Mesodermal cell (in vitro differentiated cells): Measurements from ENCODE around the gene ZNF736.
"Not testable (repeated sequence)": the region's sequence is repeated elsewhere in the genome, so short reads cannot be mapped to it uniquely, and the experiment has no call there.

ENCODE experiments used
- H3K27ac ChIP-seq: 2 replicates; pipeline ENCODE4 v1.7.0; 2013; ENCODE audit warnings: mild to moderate bottlenecking, low read depth, low read length, moderate library complexity; ENCODE audit not compliant: severe bottlenecking
- H3K36me3 ChIP-seq: 2 replicates; pipeline ENCODE4 v1.7.1; 2013; ENCODE audit warnings: mild to moderate bottlenecking, low read length, moderate library complexity; ENCODE audit not compliant: control insufficient read depth, insufficient read depth
- H3K4me1 ChIP-seq: one replicate; pipeline ENCODE4 v1.7.1; 2013; ENCODE audit warnings: mild to moderate bottlenecking, low read length; ENCODE audit not compliant: insufficient read depth, control insufficient read depth, poor library complexity, severe bottlenecking
- H3K4me3 ChIP-seq: 2 replicates; pipeline ENCODE4 v1.7.0; 2013; ENCODE audit warnings: low read length, control low read depth, mild to moderate bottlenecking; ENCODE audit not compliant: insufficient read depth, poor library complexity, severe bottlenecking; ENCODE audit errors: extremely low read depth
- H3K9me3 ChIP-seq: 2 replicates; pipeline ENCODE4 v1.7.1; 2013; ENCODE audit warnings: mild to moderate bottlenecking, low read length, moderate library complexity; ENCODE audit not compliant: control insufficient read depth
- WGBS, 2 experiments: methylation state at CpG; one replicate each; pipeline ENCODE4 v1.1.5; 2013; ENCODE audit warnings: missing lambda C conversion rate in 2 of 2; ENCODE audit not compliant: insufficient coverage in 2 of 2; 5-methylcytosine and 5-hydroxymethylcytosine counted together

ZNF736 gene

GRCh38 chr7:64314566-64314965 is 805 bp downstream of the ZNF736 start:
- H3K4me1 ChIP-seq: no peaks in the 10 kb centered on the region
- WGBS, 2 experiments: 75% methylated on average over 5 of the region's 10 CpGs; no CpG with 5 or more reads in 1 of the 2 experiments
- peak overlapping the region; percentile 97 for H3K27ac ChIP-seq
- peaks cover 6% of the 10 kb centered on the region for H3K36me3 ChIP-seq
- H3K9me3 ChIP-seq: peaks cover 33% of the 10 kb centered on the region
- peak overlapping the region; percentile 55 for H3K4me3 ChIP-seq

GRCh38 chr7:64316031-64316742 is 2.4 kb downstream of the ZNF736 start:
- 20 to 40% methylated on average over 1 of the region's 1 CpG for WGBS, 2 experiments
- H3K9me3 ChIP-seq: peaks cover 37% of the 10 kb centered on the region
- H3K36me3 ChIP-seq, H3K4me3 ChIP-seq, H3K4me1 ChIP-seq, H3K27ac ChIP-seq: not testable (repeated sequence)

- Histone ChIP-seq H3K36me3 (peaks cover 6% of the 10 kb centered on the region), H3K4me3 (no peak overlapping the region), H3K9me3 (peaks cover 30% of the 10 kb centered on the region), H3K27ac (no peak overlapping the region), H3K4me1 (no peaks in the 10 kb centered on the region)
- WGBS, 2 experiments: no CpG with 5 or more reads among the region's 3 CpGs
These were observed 7.1 kb downstream of the ZNF736 start for GRCh38 chr7:64320547-64321513.

DNA sequence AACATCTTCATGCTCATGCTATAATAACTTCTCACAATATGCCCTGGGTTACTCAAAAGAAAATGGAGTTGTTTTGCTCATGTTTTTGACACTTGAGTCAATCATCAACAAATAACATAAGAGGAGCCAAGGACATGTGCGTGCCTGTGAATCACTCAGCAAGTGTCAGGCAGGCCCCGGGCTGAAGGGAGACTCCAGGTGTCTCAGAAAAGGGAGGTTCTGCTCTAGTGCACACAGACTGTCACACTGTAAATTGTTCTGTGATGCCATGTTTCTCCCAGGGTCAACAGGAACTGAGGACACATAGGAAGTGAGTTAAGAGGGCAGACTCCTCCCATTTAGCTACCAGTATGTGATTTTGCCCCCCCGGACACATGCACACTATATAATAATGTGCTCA is 10.4 kb downstream of the ZNF736 start:
- not testable (repeated sequence) for H3K27ac ChIP-seq, H3K36me3 ChIP-seq, H3K4me1 ChIP-seq, H3K4me3 ChIP-seq
- H3K9me3 ChIP-seq: peaks cover 22% of the 10 kb centered on the region
- WGBS, 2 experiments: 100% methylated on average over 1 of the region's 3 CpGs

GRCh38 chr7:64348713-64349210 is 35.0 kb downstream of the ZNF736 start:
- not testable (repeated sequence) for H3K4me1 ChIP-seq, H3K36me3 ChIP-seq, H3K27ac ChIP-seq, H3K4me3 ChIP-seq
- WGBS, 2 experiments: no CpG with 5 or more reads among the region's 3 CpGs
- H3K9me3 ChIP-seq: peaks cover 73% of the 10 kb centered on the region

GRCh38 chr7:64359543-64359942 is 45.8 kb downstream of the ZNF736 start:
- no peak overlapping the region for H3K4me3 ChIP-seq

DNA sequence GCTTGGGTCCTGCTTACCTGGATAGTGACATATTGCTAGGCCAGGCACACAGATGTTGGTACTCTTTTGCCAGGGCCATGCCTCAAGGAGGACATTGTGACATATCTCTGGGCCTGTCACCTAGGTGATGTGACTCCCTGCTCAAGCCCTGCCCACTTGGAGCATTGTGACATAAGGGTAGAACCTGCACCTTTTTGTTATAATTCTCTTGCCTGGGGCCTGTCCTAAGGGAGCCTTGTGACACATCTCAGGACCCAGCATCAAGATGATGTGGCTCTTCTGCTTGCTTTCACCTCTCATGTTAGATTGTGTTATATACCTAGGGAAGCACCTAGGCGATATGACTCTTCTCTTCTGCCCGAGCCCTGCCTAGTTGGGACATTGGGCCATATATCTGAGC is 57.4 kb downstream of the ZNF736 start:
- no peak overlapping the region for H3K4me3 ChIP-seq
- no peaks in the 10 kb centered on the region for H3K36me3 ChIP-seq
- peaks cover 54% of the 10 kb centered on the region for H3K9me3 ChIP-seq
- no peaks in the 10 kb centered on the region for H3K4me1 ChIP-seq
- WGBS, 2 experiments: 83 to 100% methylated on average over 1 of the region's 2 CpGs
- H3K27ac ChIP-seq: no peak overlapping the region

More at GRCh38 chr7:64359543-64359942, 45.8 kb downstream of the ZNF736 start:
- Histone ChIP-seq H3K27ac (no peak overlapping the region), H3K9me3 (peaks cover 44% of the 10 kb centered on the region), H3K4me1 (no peaks in the 10 kb centered on the region), H3K36me3 (no peaks in the 10 kb centered on the region)
- 87 to 90% methylated on average over 2 of the region's 2 CpGs for WGBS, 2 experiments

DNA sequence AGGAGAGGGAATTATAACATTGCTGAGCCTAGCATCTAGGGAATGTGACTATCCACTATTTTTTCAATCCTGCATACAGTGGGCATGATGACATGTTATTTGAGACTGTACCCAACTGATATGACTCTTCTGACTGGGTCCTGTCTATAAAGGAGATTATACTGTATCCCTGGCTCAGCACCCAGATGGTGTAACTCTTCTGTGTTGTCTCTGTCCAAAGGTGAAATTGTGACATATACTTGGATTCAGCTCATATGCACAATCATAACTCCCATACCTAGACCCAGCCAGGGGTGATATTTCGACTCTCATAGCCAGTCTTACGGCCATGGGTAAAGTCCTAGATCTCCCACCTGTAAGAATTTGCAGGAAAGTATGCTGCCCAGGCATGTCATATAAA is 59.3 kb downstream of the ZNF736 start:
- no peak overlapping the region for H3K4me3 ChIP-seq
- 100% methylated on average over 1 of the region's 2 CpGs; no CpG with 5 or more reads in 1 of the 2 experiments for WGBS, 2 experiments
- H3K36me3 ChIP-seq: no peaks in the 10 kb centered on the region
- H3K9me3 ChIP-seq: peaks cover 64% of the 10 kb centered on the region
- H3K4me1 ChIP-seq: no peaks in the 10 kb centered on the region
- H3K27ac ChIP-seq: no peak overlapping the region

- Histone ChIP-seq H3K36me3 (no peaks in the 10 kb centered on the region), H3K4me1 (no peaks in the 10 kb centered on the region), H3K9me3 (peaks cover 55% of the 10 kb centered on the region), H3K27ac (no peak overlapping the region), H3K4me3 (no peak overlapping the region)
These were observed 86.6 kb downstream of the ZNF736 start for GRCh38 chr7:64400401-64400800.
